AG20443 (cell line): ENCODE measurements around the gene CRELD1.

ENCODE experiments used
- DNase-seq: peaks from one replicate; pipeline ENCODE4 v3.0.0; 2012; ENCODE audit warnings: low spot score, mixed read lengths

The CRELD1 gene

DNA sequence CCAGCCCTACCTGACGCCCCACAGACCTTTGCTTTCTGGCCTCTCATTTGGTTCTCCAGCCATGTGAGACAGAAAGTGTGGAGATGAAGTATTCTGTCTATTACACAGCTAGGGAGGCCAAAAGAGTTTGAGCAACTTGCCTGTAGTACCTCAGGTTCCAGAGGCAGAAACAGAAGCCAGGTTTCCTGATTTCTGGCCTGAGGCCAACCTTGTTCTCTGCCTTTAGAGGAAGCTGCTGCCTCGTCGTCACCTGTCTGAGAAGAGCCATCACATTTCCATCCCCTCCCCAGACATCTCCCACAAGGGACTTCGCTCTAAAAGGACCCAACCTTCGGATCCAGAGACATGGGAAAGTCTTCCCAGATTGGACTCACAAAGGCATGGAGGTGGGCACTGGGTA lies 27.2 kb upstream of the CRELD1 start:
- DNase-seq = no peak

DNA sequence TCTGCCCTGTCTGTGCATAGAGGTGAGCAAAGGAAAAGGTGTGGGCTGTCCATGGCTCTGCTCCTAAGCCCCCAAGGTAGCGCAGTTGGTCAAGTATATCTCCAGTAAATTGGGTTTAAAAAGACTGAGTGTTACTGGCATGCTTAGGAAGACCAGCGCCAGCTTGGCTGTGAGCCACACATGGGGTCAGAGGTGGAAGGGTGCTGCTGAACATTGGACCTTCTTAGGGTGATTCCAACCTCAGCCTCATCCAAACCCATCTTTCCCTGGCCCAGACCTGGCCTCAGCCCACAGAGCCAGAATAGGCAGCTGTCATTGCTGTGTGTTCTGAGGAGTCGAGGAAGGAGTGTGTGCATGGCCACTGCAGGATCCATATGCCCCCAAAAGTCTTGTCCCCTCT lies 25.3 kb upstream of the CRELD1 start:
- no peak for DNase-seq

DNA sequence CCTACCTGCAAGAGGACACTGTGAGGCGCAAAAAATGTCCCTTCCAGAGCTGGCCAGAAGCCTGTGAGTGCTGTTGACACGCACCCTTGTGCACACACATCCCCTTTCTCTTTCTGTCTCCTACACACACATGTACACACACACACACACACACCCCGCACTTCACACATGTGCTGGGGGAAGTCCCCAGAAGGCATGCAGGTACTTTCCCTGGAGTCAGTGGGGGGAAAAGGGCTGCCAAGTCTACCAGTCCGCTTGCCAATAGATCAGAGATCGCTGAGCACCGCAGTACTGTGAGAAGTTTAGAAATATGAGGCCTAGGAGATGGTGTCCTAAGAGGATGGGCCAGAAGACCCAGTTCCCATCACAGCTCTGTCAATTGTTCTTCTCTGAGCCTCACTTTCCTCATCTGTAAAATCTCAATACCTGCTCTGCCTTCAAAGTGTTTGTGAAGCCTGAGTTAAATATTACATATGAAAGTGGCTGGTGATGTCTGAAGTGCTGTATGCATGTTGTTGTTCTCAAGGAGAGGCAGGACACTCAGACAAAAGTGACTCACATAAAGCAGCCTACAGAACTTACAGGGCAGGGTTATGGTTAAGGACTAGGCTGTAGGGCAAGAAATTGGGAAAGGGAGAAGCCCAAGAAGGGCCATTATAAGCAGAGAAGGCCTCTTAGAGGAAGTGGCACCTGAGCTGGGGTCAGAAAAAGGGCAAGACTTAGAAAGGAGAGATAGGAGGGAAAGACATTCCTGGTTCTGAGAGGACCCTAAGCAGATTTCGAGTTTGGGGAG lies 24.2 kb upstream of the CRELD1 start:
- DNase-seq = no peak

DNA sequence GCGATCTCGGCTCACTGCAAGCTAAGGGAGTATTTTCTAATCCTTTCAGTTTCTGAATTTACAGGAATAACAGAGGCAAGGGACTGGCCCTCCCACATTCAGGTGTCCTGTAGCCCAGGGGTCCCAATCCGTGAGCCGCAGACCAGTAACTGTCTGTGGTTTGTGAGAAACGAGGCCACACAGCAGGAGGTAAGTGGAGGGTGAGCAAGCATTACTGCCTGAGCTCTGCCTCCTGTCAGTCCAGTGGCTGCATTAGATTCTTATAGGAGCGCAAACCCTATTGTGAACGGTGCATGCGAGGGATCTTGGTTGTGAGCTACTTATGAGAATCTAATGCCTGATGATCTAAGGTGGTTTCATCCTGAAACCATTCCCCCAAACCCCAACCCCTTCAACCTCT lies 21.8 kb upstream of the CRELD1 start:
- no peak for DNase-seq

DNA sequence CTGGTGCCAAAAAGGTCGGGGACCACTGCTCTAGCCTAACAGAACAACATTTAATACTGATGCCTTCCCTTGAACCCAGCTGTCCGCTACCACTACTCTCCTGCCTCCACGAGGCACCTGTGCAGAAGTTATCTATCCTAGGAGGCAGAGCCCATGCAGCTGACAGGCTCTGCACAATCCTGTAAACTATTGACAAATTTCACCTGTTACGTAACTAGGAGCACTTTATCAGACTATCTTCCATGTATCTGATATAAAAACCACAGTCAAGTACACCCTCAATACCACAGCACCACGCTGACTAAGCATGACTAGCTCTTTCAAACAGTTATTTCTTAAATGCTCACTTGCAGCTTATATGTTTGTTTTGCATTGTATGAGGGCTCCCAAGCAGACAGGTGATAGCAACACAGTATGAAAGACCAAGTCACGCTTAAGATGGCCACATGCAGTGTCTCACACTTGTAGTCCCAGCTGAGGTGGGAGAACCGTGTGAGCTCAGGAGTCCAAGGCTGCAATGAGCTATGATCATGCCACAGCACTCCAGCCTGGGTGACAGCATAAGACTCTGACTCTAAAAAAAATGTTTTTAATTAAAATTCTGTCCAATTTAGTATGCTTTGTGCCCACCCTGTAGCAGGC lies 21.2 kb upstream of the CRELD1 start:
- DNase-seq = no peak

DNA sequence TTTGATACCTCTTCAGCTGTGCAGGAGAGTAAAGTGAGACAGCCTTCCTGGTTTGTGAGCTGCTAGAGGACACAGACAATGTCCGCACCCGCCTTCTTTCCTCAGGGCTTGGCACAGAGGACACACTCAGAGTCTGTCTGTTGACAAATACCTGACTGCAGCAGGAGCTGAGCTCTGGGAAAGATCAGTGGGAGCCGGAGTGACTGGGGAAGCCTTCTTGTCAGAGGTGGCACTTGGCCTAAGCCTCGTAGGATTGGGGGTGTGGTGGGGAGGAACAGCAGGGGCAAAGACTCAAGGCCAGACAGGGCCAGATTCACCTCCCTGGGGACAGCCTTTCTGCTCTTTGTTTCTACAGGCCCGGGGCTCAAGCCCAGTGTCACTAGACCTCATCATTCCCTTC lies 20.0 kb upstream of the CRELD1 start:
- DNase-seq = no peak

DNA sequence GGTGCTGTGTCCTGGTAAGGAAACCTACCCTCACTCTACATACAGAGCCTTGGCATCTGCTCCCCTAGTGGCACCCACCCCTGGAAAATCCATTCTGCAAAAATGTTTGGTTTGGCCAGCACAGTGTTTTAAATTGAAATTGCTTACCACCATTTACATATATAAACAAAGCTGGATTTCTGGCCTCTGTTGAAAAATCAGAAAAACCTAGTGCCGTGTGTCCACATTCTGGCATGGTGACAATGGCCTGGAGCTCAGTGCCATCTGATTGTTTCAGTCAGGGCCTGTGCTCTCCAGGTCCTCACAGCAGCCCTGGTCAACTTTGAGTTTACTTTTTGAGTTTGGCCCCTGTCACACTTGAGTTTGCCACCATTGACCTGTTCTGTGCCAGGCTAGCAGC lies 19.6 kb upstream of the CRELD1 start:
- no peak for DNase-seq

DNA sequence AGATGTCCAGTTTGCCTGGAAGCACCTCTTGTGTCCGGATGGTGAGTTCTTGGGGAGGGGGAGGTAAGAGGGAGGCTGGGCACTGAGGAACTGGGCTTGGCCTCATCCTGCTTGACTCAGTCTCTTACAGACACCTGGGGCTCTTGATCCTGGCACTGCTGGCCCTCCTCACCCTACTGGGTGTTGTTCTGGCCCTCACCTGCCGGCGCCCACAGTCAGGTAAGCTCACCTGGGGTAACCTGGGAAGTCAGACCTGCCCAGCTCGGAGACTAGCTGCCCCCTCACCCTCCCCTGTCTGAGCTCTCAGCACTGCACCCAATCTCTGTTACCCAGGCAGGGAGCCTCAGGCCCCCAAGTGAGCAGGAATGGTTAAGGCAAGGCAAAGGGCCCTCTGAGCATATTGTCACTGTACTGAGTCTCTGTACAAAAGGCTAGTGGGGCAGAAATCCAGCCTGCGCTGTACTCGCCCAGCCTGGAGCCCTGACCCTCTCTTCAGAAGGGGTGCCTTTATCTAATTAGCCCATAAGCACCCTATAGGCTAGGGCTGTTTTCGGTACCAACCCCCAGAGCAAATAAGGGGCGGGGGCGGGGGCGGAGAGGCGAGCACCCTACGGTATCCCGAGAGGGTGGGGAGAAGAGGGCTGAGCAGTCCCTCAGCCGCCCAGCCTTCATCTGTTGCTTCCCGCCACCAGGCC lies 18.9 kb upstream of the CRELD1 start:
- DNase-seq = no peak

DNA sequence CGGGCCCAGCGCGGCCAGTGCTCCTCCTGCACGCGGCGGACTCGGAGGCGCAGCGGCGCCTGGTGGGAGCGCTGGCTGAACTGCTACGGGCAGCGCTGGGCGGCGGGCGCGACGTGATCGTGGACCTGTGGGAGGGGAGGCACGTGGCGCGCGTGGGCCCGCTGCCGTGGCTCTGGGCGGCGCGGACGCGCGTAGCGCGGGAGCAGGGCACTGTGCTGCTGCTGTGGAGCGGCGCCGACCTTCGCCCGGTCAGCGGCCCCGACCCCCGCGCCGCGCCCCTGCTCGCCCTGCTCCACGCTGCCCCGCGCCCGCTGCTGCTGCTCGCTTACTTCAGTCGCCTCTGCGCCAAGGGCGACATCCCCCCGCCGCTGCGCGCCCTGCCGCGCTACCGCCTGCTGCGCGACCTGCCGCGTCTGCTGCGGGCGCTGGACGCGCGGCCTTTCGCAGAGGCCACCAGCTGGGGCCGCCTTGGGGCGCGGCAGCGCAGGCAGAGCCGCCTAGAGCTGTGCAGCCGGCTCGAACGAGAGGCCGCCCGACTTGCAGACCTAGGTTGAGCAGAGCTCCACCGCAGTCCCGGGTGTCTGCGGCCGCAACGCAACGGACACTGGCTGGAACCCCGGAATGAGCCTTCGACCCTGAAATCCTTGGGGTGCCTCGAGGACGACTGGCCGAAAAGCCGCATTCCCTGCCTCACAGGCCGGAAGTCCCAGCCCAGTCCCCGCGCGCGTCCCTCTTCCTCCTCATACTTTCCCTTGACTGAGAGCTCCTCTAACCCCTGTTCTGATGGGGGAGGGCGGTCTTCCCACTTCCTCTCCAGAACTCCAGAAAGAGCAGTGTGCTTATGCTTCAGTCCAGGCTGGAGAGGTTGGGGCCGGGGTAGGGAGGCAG lies 18.1 kb upstream of the CRELD1 start:
- DNase-seq = peak; percentile 77

DNA sequence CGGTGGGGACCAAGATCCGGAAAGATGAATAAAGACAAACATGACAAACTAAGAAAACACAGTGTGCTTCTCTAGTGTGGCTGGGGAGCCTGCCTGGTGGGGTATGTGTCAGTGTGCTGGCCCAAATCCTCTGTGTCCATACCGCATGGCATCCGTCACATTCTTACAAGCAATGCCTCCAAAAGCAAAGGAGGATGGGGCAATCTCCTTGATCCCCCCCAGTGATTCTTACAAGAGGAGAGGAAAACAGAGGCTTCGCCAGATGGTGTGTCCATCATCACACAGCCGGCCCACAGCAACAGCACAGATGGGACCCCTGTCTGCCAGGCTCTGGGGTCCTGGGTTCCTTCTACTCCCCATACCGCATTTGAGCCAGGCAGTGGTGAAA lies 17.3 kb upstream of the CRELD1 start:
- DNase-seq = peak; percentile 62

DNA sequence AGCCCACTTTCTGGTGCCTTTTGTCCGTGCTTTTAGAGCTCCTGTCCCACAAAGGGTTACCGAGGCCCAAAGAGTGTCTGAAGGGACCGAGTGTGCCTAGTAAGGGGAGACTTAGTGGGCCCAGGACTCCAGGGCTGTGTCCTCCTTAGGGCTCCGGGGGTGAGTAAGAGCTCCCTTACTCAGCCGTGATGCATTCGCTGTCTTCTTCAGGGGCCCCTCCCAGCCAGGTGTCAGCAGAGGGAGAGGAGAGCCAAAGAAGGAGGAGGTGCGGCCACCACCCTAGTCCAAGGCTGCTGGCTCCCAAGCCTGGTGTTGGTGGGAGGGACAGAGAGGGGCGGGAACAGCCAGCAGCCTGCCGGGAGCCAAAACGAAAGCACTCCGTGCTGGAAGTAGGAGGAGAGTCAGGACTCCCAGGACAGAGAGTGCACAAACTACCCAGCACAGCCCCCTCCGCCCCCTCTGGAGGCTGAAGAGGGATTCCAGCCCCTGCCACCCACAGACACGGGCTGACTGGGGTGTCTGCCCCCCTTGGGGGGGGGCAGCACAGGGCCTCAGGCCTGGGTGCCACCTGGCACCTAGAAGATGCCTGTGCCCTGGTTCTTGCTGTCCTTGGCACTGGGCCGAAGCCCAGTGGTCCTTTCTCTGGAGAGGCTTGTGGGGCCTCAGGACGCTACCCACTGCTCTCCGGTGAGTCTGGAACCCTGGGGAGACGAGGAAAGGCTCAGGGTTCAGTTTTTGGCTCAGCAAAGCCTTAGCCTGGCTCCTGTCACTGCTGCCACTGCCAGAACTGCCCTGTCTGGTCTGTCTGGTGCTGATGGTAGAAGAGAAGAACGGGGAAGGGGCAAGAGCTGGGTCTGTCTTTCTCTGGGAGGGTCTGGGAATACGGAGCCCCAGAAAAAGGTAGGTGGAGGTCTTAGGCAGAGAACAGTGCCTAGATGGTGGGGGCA lies 16.6 kb upstream of the CRELD1 start, which contains the start of gene IL17RC:
IL17RC (plus strand) TSS at position 365 of the 947 bp plus-strand sequence; CDS start at position 583, 218 bp downstream.
- peak; percentile 93 for DNase-seq

DNA sequence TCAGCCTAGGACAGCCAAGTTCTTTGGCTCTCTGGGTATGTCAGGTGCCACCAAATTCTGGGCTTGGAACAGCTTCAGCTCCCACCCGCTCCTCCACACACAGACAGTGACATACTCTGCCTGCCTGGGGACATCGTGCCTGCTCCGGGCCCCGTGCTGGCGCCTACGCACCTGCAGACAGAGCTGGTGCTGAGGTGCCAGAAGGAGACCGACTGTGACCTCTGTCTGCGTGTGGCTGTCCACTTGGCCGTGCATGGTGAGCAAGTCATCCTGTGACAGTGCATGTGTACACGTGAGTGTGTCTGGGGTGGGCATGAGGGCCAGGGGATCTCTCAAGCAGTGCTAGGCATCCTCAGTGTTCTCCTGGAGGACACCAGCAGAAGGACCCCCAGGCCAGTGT lies 15.8 kb upstream of the CRELD1 start:
- DNase-seq = no peak

DNA sequence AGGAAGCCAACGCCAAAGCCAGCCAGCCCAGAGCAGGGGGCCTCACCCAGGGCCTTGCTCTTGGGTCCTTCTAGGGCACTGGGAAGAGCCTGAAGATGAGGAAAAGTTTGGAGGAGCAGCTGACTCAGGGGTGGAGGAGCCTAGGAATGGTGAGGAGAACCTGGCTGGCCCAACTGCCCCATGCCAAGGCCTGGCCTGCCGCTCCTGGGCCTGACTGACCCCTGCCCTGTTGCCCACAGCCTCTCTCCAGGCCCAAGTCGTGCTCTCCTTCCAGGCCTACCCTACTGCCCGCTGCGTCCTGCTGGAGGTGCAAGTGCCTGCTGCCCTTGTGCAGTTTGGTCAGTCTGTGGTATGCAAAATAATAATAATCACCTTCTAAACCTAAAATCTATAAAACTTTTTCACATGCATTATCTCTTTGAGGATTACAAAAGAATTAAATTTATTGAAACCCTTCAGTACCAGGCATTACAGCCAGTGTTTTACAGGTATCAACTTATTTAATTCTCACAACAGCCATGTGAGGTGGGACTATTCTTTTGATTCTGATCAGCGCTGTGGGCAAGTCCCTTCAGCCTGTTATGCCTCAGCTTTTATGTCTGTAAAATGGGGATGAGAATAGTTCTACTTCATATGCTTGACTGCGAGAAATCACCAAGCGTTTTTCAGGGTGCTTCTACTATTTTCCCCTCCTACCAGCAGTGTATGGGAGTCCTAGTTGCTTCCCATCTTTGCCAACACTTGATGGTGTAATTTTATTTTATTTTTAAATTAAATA lies 15.2 kb upstream of the CRELD1 start:
- no peak for DNase-seq

DNA sequence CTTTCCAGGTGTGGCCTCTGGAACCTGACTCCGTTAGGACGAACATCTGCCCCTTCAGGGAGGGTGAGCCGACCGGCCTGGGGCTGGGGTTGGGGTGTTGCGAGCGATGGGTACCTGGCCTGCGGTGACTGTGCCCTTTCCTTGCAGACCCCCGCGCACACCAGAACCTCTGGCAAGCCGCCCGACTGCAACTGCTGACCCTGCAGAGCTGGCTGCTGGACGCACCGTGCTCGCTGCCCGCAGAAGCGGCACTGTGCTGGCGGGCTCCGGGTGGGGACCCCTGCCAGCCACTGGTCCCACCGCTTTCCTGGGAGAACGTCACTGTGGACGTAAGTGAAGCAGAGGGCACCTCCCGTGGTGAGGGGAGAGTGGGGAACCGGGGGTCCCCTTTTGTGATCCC lies 5.5 kb upstream of the CRELD1 start:
- DNase-seq = no peak

DNA sequence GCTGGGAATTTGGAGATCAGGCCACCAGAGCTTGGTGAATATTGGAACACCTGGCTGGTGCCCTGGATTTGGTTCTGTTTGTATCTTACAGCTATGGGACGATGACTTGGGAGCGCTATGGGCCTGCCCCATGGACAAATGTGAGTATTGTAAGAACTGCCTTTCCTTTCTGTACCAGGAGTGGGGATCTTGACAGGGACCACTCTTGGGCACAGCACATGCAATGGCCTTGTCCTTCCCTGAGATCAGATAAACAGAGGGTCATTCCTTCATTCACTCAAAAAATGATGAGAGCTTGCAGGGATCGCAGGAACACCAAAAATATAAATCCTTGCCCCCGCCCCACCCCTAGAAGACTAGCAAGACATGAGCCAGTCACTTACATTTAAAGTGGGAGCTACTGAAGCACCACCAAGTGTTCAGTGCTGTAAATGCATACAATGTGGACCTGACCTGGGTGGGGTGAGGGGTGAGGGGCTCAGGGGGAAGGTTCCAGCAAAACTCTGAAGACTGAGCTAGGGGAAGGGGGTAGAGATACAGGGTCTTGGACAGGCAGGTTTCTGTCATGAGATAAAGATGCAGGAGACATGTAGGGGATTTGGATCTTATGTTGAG lies 2.7 kb upstream of the CRELD1 start:
- no peak for DNase-seq

DNA sequence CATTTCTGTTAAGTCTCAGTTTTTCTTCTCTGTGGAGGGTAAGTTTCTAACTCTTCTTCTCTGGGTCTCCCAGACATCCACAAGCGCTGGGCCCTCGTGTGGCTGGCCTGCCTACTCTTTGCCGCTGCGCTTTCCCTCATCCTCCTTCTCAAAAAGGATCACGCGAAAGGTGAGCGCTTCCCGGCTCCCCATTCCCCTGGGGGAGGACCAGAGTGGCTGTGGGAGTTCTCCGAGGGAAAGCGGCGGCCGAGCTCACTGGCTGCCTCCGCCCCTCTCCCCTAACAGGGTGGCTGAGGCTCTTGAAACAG lies 1.1 kb upstream of the CRELD1 start:
- DNase-seq = no peak

DNA sequence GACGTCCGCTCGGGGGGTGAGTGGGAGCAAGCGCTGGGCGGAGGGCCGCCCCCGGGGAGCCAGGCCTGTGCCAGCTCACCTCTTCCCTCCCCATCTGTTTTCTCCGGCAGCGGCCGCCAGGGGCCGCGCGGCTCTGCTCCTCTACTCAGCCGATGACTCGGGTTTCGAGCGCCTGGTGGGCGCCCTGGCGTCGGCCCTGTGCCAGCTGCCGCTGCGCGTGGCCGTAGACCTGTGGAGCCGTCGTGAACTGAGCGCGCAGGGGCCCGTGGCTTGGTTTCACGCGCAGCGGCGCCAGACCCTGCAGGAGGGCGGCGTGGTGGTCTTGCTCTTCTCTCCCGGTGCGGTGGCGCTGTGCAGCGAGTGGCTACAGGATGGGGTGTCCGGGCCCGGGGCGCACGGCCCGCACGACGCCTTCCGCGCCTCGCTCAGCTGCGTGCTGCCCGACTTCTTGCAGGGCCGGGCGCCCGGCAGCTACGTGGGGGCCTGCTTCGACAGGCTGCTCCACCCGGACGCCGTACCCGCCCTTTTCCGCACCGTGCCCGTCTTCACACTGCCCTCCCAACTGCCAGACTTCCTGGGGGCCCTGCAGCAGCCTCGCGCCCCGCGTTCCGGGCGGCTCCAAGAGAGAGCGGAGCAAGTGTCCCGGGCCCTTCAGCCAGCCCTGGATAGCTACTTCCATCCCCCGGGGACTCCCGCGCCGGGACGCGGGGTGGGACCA lies 632 bp upstream of the CRELD1 start:
- peak; percentile 87 for DNase-seq

DNA sequence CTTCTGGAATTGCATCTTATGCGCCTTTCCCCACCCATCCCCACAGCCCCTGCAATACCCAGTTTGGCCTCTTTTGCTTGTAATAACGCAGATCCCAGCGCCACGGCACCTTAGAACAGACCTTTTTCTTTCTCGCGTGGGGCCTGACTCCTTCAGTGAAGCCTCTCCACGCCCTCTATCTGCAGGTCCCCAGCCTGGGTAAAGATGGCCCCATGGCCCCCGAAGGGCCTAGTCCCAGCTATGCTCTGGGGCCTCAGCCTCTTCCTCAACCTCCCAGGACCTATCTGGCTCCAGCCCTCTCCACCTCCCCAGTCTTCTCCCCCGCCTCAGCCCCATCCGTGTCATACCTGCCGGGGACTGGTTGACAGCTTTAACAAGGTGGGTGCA lies 594 bp downstream of the CRELD1 start:
- DNase-seq = no peak

DNA sequence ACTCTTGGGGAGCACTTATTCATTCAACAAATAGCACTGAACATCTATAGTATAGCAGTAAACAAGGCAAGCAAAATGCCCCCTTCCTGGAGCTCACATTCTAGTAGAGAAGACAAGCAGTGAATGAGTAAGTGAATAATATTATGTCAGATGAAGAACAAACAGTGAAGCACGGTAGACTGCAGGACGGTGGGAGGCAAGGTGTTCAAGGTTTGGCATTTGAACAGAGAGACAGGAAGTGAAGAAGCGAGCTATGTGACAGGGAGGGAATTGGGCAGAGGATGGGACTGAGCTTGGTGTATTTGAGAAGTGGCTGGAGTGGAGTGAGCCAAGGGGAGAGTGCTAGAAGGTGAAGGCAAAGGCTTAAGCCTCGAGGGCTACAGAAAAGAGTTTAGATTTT lies 1.4 kb downstream of the CRELD1 start:
- DNase-seq = no peak
